HG03457 (cell line): ENCODE results near the gene LTV1.
"Not testable (repeated sequence)": the region's sequence is repeated elsewhere in the genome, so short reads cannot be mapped to it uniquely, and the experiment has no call there.

Experiments used
- ATAC-seq: cut with Tn5 transposase; IDR thresholded peaks from one replicate; pipeline ENCODE4 v1.9.1; 2021; ENCODE audit warnings: moderate number of reproducible peaks; ENCODE audit not compliant: unreplicated experiment

LTV1 gene

DNA sequence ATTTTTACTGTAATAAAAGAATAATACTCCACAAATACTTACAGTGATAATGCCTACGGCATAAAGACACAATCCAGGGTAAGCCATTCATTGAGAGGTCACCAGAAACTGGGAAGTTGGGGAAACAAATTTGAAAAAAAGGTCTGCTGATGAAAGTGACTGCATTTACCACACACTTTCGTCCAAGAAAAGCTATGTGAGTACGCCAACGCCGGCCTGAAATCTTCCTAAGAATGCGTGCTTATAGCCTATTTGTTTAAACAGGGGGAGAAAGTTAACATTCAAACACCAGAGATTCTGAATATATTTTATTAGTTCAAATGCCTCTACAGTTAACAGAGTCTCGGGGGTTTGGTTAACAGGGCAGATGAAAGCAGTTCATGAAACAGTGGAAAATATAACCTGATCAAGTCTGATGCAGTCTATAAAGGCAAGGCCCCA, 657 bp upstream of the LTV1 start:
- no peak for ATAC-seq

DNA sequence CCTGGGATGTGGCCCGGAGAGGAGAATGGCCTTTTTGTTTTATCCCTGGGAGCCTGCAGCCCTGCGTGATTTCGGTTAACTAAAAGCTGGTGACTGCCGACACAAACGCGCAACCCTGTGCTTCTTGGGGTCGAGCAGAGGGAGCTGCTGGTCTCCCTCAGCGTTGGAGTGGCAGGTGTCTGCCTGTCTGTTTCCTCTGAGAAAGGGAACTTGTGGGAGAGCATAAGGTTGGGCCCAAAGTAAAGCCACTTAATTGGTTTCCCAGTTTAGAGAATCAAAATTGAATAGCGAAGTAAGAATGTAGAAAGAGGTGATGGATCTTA, 500 bp downstream of the LTV1 start:
- ATAC-seq = peak; percentile 6

DNA sequence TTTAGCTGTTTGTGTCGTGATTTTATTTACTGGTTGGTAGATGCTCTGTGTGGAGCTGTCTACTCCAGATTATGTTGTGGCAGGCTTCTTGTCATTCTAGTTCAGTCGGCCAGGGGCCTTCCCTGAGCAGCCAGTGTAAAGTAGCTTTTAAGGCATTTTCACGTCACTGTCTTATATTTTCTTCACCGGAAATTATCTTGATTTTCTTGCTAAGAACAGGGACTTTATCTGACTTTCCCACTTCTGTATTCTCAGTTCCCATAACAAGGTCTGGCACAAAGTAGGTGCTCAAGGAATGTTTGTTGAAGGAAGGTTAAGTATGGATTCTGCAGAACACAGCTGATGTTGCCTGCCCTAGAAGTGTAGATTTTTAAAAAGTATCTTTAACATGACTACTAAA, 868 bp downstream of the LTV1 start:
- no peak for ATAC-seq

DNA sequence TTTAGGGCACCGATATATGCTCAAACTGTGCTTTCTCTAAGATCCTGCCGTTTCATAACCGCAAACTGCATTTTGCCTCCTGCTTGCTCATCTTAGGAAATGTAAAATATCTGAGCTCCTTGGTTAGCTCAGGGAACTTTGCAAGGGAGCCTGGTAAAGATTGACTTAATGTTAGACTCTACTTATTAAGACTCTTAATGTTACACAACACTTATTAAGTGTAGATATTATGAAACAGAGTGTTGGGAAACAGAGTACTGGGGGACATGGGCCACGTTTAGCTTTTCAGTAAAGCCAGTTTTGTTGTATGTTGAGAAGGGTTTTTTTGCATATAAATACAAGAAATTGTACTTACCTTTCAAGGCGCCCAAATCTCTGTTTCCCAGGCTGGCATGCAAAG, 1.9 kb downstream of the LTV1 start:
- ATAC-seq = no peak

DNA sequence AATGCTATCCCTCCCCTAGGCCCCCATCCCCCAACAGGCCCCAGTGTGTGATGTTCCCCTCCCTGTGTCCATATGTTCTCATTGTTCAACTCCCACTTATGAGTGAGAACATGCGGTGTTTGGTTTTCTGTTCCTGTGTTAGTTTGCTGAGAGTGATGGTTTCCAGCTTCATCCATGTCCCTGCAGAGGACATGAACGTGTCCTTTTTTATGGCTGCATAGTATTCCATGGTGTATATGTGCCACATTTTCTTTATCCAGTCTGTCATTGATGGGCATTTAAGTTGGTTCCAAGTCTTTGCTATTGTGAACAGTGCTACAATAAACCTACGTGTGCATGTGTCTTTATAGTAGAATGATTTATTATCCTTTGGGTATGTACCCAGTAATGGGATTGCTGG, 8.6 kb downstream of the LTV1 start:
- not testable (repeated sequence) for ATAC-seq

DNA sequence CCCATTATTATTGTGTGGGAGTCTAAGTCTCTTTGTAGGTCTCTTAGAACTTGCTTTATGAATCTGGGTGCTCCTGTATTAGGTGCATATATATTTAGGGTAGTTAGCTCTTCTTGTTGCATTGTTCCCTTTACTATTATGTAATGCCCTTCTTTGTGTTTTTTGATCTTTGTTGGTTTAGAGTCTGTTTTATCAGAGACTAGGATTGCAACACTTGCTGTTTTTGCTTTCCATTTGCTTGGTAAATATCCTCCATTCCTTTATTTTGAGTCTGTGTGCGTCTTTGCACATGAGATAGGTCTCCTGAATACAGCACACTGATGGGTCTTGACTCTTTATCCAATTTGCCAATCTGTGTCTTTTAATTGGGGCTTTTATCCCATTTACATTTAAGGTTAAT, 11.9 kb downstream of the LTV1 start:
- not testable (repeated sequence) for ATAC-seq

DNA sequence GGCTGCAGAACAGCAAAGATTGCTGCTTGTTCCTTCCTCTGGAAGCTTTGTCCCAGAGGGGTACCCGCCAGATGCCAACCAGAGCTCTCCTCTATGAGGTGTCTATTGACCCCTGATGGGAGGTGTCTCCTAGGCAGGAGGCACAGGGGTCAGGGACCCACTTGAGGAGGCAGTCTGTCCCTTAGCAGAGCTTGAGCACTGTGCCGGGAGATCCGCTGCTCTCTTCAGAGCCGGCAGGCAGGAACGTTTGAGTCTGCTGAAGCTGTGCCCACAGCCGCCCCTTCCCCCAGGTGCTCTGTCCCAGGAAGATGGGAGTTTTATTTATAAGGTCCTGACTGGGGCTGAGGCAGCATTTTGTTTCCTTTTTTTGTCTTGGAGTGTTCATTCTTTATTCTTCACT, 13.6 kb downstream of the LTV1 start:
- ATAC-seq = not testable (repeated sequence)

DNA sequence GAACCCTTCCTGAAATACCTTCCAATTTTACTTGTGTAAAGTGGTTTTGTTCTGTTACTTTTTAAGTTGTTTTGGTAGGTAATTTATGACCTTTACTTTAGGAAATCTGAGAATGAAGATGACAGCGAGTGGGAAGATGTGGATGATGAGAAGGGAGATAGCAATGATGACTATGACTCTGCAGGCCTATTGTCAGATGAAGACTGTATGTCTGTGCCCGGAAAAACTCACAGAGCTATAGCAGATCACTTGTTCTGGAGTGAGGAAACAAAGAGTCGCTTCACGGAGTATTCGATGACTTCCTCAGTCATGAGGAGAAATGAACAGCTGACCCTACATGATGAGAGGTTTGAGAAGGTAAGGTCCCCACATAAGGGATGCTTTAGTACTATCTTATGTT, 14.5 kb downstream of the LTV1 start:
- ATAC-seq = no peak

DNA sequence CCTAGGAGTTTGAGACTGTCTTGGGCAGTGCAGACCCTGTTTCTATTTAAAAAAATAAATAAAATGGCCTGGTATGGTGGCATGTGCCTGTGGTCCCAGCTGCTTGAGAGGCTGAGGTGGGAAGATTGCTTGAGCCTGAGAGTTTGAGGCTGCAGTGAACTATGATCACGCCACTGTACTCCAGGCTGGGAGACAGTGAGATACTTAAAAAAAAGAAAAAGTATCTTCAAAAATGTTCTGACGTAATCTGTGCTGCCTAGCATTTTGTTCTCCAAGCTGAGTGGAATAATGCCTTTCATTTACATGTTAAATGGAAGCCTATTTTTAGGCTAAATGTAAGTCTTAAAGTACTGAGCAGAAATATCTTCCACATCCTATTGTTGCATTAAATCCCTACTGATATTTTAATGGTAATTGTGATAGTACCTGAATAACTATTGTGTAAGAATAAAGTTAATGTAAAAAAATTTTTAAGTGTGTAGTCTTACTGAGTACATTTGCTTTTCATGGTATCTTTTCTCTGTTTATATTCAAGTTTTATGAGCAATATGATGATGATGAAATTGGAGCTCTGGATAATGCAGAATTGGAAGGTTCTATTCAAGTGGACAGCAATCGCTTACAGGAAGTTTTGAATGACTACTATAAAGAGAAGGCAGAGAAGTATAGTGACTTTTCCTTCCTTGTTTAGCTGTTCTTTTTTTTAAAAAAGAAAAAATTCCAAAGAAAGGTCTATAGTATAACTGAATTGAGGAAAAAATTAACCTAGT, 16.9 kb downstream of the LTV1 start:
- ATAC-seq = no peak

DNA sequence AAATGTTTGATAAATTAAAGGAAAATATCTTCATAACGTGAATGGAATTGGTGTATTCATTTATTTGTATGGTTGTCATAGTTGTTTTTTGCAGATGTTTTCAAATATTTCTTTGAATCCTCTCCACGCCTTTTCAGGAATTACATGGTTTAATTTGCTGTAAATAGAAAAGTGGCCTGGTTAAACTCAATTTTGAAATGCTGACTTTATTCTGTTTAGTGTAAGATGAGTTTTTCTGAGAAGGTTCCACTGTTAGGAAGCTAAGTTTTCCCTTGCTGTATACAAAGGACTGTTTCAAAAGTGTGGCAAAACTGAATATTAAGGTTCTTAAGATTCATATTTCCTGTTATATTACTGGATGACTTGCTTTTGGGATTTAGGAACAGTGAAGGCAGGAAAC, 20.6 kb downstream of the LTV1 start:
- no peak for ATAC-seq

DNA sequence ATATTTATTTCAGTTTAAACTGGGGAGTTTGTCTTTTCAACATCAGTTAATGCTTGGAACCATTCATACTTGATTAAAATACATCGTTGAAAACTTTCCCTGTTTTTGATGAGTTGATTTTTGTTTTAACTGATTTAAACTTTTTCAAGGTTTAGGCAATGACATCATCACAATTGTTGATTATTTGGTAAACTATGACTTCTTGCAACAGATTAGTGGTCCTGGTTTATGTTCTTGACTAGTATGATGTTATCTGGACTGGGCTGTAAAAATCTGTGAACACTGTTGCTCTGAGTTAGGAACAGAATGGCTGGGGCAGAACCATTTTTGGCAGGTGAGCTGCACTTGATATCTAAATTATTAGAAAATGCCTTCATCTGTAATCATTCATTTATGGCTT, 21.1 kb downstream of the LTV1 start, which contains the start of gene ZC2HC1B:
Gene ZC2HC1B (plus strand): TSS at position 241 of the 400 bp plus-strand sequence. CDS start 66 bp downstream, at position 307.
- ATAC-seq = no peak

DNA sequence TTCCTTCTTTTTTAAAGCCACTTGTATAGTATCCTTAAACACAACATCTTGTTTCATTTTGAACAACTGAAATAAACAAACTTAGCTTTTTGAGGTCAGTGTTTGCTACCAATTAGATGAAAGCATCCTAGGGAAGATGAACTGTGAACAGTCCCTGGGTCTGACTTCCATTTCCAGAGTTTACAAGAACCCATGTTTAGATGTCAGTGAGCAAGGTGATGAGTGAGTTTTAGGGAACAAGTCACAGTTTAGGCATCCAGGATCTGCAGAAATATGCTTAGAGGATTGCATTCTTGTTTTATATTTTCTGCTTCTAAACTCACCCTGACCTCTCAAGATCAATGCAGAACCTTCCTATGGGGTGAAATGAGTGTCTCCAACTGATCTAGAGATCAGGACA, 24.1 kb downstream of the LTV1 start:
- no peak for ATAC-seq

DNA sequence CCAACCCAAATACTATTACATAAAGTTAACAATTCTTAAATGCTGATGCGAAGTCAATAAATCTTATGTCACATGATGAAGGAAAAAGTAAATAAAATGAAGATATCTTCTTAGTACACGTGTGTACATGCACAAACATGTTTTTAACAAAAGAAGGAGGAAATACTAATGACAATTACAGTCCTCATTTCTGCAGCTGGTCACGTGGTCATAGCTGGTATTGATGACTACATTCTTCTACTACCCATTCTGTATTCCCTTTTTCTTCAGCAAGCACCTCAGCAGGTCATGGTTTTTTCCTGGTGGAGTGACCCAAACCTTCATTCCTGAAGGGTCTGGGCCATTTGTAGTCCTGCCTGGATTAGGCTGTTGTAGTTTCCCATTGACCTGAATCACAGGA, 25.7 kb downstream of the LTV1 start:
- not testable (repeated sequence) for ATAC-seq

DNA sequence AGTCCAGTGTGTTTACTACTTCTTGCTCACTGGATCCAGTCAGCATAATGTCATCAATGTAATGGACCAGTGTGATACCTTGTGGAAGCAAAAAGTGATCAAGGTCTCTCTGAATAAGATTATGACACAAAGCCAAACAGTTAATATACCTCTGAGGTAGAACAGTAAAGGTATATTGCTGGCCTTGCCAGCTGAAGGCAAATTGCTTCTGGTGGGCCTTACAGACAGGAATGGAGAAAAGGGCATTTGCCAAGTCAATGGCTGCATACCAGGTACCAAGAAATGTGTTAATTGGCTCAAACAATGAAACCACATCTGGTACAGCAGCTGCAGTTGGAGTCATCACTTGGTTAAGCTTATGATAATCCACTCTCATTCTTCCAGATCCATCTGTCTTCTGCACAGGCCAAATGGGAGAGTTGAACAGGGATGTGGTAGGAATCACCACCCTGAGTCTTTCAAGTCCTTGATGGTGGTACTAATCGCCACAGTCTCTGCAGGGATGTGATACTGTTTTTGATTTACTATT, 28.1 kb downstream of the LTV1 start:
- ATAC-seq = not testable (repeated sequence)

DNA sequence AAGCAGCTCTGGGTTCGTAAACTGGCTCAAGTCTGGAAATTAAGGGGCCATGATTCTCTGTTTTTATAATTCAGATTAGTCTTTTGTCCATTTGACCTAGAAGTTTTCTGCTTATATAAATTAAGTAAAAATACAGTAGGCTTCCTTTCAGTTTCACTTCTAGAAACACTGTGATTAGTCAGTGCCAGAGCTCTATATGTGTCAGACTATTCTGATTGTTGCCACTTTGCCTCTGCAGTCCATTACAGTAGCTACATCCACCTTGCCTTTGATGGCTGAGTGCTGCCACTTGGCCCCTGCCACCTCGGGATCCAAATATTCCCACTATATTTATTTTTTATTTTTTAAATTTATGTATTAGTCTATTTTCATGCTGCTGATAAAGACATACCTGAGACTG, 29.1 kb downstream of the LTV1 start:
- ATAC-seq = peak; percentile 93

DNA sequence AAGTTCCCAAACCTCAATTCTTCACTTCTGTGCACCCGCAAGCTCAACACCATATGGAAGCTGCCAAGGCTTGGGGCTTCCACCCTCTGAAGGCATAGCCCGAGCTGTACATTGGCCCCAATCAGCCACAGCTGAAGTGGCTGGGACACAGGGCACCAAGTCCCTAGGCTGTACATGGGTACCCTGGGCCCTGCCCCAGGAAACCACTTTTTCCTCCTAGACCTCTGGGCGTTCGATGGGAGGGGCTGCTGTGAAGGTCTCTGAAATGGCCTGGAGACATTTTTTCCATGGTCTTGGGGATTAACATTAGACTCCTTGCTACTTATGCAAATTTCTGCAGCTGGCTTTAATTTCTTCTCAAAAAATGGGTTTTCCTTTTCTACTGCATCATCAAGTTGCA, 30.5 kb downstream of the LTV1 start:
- ATAC-seq = not testable (repeated sequence)

DNA sequence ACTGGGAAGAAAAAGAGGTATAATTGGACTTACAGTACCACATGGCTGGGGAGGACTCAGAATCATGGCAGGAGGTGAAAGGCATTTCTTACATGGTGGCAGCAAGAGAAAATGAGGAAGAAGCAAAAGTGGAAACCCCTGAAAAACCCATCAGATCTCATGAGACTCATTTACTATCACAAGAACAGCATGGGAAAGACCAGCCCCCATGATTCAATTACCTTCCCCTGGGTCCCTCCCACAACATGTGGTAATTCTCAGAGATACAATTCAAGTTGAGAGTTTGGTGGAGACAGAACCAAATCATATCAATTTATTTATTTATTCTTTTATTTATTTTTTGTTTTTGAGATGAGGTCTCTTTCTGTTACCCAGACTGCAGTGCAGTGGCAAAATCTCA, 31.4 kb downstream of the LTV1 start:
- ATAC-seq = not testable (repeated sequence)

DNA sequence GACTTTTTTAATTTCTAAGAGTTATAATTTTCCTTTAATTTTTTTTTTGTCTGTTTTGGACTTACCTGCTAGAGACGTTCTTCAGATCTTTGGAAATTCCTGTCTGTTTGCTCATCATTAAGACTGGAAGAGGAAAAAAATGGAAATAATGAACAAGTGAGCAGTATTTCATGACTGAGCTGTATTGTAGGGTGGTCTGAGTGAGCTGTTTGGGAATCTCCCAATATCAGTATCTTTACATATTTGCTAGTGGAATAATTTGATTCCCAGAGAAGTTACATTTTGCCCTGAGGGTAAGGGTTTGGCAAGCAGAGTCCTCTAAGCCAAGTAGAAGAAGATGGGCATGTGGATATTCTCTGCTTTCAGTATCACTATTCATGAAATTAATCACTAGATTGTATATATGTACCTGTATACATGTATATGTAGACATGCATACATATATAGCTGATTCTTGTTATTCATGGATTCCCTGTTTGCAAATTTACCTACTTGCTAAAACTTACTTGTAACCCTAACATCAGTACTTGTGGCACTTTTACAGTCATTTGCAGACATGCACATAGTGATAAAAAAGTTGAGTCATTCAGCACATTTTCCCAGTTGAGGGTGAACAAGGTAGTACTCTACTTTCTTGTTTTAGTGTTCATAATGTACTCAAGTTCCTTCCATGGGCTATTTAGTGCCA, 34.6 kb downstream of the LTV1 start:
- ATAC-seq = no peak

DNA sequence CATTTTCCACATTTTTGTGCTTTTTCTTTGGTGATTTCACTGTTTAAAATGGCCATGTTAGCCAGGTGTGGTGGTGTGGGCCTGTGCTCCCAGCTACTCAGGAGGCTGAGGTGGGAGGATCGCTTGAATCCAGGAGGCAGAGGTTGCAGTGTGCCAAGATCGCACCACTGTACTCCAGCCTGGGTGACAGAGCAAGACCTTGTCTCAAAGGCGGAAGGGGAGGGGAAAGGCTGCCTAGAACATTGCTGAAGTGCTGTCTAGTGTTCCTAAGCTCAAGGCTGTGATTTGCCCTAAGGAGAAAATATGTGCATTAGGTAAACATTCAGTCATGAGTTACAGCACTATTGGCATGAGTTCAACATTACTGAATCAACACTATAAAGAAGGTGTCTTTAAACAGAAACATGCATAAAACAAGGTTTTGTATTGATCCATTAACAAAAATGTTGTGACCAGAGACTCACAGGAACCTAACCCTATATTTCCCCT, 35.2 kb downstream of the LTV1 start:
- ATAC-seq = no peak

DNA sequence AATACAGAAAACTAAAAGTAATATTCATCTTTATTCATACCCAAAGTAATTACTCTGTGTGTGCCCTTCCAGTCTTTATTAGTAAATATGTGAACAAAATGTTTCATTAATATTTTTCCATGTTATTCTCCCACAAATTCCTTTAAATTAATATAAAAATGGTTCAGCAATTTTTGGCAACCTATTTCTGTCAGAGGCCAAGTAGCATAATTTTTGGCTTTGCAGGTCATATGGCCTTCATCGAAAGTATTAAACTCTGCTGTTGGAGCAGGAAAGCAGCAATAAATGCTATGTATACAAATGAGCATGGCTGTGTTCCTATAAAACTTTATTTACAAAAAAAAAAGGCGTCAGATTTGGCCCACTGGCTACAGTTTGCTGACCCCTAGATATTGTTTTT, 37.3 kb downstream of the LTV1 start:
- ATAC-seq = no peak

DNA sequence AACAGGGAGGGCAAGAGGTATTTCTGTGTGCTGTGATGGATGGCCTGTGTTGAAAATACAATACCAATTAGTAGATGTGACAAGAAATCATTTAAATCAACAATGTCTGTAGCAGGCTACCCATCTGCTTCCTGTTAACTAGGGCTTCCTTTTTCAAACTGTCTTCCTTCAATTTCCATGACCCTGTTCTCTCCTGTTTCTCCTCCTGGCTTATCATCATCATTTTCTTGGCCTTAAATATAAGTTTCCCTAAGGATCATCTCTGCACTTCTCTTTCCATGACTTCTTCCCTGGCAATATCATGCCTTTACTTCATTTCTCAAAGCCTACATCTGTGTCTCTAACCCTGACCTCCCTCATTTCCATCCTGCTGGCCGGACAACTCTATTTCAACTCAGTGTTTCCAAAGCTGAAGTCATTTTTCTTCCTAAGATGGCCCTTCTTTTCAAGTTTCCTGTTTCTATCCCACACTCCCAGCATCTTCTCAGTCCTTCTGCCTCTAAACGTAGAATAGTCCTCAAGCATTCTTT, 39.3 kb downstream of the LTV1 start:
- no peak for ATAC-seq
